Brain microvascular endothelial cell (primary cell): ENCODE data around the gene ACAP3.

Experiments
- DNase-seq: peaks from one replicate; pipeline ENCODE4 v3.0.0-alpha.2; 2020
- H3K27ac ChIP-seq: fragments of 250-450 bp; sonication (Bioruptor Pico); 2 replicates; pipeline ENCODE4 v1.5.1; 2020; ENCODE audit warnings: mild to moderate bottlenecking, moderate library complexity
- H3K27me3 ChIP-seq: fragments of 250-450 bp; sonication (Bioruptor Pico); replicated peaks from 2 replicates; pipeline ENCODE4 v1.5.1; 2020; ENCODE audit warnings: mild to moderate bottlenecking
- H3K36me3 ChIP-seq: fragments of 250-450 bp; sonication (Bioruptor Pico); replicated peaks from 2 replicates; pipeline ENCODE4 v1.5.1; 2020; ENCODE audit warnings: mild to moderate bottlenecking
- H3K4me3 ChIP-seq: 2 replicates; pipeline ENCODE4 v1.5.1; 2011; ENCODE audit warnings: low read depth, mild to moderate bottlenecking, control low read depth, low read length, moderate library complexity
- in situ Hi-C: cut with HindIII; loops from 2 replicates; pipeline ENCODE4 v1.10.0; 2017; ENCODE audit warnings: low sequenced_read_pairs, low pct_ligation_motif_present
- TF ChIP-seq, protein P1 (sequence below): IDR thresholded peaks from 2 replicates; pipeline ENCODE4 v1.5.1; 2011; ENCODE audit warnings: low read depth, mild to moderate bottlenecking, moderate library complexity, low read length, control low read depth, inconsistent platforms; ENCODE audit errors: missing control alignments

Gene ACAP3

DNA sequence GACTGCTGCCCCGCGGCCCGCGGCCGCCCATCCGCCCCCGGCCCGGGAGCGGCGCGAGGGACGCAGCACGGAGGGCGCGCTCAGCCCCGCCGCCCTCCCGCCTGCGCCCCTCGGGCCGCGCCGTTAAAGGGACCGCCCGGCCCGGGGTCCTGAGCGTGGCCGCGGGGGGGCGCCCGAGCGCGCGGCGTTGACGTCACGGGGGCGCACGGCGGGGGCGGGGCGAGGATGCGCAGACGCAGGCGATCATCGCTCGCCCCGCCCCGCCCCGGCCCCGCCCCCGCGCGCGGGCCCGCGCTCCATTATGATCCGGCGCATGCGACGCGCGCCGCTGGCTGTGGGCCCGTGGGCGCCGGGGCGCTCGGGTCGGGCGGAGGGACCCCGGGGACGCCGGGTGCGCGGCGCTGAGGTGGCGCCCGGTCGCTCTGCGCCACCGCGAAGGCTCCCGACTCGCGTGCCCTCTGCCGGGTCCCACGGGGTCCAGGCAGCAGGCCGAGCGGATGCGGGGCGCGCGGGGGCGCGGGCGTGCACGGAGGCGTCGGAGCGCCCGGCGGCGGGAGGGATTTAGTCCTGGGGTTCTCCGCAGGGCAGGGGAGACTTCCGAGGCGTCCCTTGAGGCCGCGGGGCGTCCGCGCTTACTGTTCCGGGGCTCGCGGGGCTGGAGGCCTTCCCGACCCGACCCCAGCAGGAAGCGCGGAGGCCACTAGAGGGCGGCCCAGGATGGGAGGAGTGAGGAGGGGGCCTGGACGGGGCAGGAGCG is 41.7 kb upstream of the ACAP3 start, which contains the start of gene DVL1:
TSS of gene DVL1 (minus strand) at position 163 of the 757 bp plus-strand sequence. CDS start 353 bp downstream, outside the sequence.
- Histone ChIP-seq H3K36me3 (peaks cover 3% of the 10 kb centered on the region), H3K27ac (peak within 1 kb of the TSS; percentile 71), H3K27me3 (no peaks in the 10 kb centered on the region), H3K4me3 (peak within 1 kb of the TSS; percentile 70)
- TF ChIP-seq, protein P1, sequence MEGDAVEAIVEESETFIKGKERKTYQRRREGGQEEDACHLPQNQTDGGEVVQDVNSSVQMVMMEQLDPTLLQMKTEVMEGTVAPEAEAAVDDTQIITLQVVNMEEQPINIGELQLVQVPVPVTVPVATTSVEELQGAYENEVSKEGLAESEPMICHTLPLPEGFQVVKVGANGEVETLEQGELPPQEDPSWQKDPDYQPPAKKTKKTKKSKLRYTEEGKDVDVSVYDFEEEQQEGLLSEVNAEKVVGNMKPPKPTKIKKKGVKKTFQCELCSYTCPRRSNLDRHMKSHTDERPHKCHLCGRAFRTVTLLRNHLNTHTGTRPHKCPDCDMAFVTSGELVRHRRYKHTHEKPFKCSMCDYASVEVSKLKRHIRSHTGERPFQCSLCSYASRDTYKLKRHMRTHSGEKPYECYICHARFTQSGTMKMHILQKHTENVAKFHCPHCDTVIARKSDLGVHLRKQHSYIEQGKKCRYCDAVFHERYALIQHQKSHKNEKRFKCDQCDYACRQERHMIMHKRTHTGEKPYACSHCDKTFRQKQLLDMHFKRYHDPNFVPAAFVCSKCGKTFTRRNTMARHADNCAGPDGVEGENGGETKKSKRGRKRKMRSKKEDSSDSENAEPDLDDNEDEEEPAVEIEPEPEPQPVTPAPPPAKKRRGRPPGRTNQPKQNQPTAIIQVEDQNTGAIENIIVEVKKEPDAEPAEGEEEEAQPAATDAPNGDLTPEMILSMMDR = peak; percentile 67
- in situ Hi-C loops = no loop called here
- DNase-seq = no peak

DNA sequence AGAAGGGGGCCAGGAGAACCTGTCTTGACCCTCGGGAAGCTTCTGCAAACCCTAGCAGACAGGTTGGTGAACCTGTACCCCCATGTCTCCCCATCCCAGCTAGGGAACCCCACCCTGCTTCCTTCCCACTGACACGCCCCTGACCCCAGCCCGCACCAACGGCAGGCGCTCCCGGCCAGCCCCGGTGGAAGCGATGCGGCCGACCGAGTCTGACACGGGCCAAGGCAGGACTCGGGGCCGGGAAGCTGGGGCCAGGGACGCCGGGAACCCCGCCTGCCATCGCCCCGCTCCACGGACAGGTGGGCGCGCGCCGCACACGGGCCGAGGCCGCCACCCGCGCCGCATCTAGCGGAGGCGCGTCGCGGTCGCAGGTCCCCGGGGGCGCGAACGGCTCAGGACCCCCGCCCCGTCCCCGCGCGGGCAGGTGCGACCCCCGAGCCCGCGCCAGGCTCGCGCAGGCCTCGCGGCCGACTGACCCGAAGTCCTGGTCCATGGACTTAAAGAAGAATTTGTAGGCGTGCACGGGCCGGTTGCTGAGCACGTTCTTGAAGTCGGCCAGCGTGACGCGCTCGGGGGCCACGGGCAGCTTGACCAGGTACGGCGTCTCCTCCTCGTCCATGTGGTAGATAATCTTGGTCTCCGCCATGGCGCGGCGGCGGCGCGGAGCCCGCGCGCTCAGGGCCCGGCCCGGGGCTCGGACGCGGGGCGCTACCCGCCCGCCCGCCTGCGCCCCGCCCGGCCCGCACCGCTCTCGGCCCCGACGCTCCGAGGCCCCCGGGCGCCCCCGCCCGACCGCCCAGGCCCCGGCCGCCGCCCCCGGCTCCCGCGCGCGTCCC is 40.9 kb upstream of the ACAP3 start:
- TF ChIP-seq, protein P1 = no peak
- H3K4me3 ChIP-seq = peak overlapping the region; percentile 70
- in situ Hi-C loops = no loop called here
- no peaks in the 10 kb centered on the region for H3K36me3 ChIP-seq
- no peak overlapping the region for H3K27ac ChIP-seq
- no peaks in the 10 kb centered on the region for H3K27me3 ChIP-seq
- peak; percentile 26 for DNase-seq

DNA sequence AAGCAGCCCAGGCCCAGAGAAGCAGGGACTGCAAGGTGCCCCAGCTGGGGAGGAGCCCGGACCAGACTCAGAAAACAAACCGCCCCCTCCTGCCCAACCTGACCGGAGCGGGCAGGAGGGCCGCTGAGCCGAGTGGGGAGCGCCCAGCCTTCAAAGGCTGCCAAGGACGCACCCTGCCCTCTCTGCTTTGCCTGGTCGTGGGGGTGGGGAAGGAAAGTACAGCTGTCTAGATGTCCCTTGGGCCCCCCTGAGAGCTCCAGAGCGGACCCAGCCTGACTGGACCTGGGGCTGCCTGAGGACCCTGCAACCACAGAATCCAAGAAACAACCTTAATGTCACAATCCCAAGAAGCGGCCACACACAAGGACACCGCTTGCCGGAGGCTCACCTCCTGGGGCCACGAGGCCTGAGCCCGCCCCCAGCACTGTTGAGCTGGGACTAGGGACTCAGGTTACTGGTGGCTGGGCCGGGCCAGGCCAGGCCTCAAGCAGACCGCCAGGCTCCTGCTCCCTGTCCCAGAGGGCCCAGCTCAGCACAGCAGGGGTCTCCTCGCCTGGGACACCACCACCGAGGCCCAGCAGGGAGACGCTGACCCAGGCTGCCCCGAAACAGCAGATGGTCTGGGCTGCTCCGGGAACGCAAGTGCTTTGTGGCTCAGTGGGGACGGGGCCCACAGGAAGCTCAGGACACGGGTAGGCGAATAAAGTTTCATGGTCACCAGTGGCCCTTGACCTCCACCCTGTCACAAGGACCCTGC is 40.1 kb upstream of the ACAP3 start:
- no peak overlapping the region for H3K27ac ChIP-seq
- TF ChIP-seq, protein P1 = no peak

GRCh38 chr1:1347026-1347595 is 39.4 kb upstream of the ACAP3 start:
- Histone ChIP-seq H3K36me3 (no peaks in the 10 kb centered on the region), H3K4me3 (peak overlapping the region; percentile 70), H3K27me3 (no peaks in the 10 kb centered on the region), H3K27ac (no peak overlapping the region)
- no peak for DNase-seq
- in situ Hi-C loops = no loop called here
- TF ChIP-seq, protein P1 = no peak

More for the DNA sequence above, 40.1 kb upstream of the ACAP3 start:
- Histone ChIP-seq H3K36me3 (no peaks in the 10 kb centered on the region), H3K4me3 (peak overlapping the region; percentile 70), H3K27me3 (no peaks in the 10 kb centered on the region)
- DNase-seq = no peak
- in situ Hi-C loops = no loop called here

DNA sequence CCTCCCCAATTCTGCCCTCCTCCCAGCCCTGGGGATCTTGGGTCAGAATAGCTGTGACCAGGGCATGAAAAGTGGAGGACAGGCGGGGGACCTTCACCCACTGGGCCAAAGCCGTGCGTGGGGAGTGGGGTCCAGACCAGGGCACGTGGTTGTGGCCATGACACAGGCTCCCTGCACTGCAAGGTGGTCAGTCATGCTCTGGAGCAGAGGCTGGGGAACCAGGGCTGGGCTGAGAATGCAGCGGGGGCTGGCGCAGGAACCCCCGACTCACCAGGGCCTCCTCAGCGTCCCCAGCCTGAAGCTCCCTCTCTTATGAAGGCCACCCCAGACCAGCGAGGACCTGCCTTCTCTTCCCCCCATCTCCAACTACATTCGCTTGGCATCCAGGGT is 38.8 kb upstream of the ACAP3 start:
- in situ Hi-C loops = no loop called here
- no peak overlapping the region for H3K27ac ChIP-seq
- TF ChIP-seq, protein P1 = no peak

More for the DNA sequence above, 38.8 kb upstream of the ACAP3 start:
- Histone ChIP-seq H3K27me3 (no peaks in the 10 kb centered on the region), H3K4me3 (no peak overlapping the region), H3K36me3 (peaks cover 4% of the 10 kb centered on the region)
- no peak for DNase-seq
